AG10803 (cell line): ENCODE data around the gene GRID1.

ENCODE experiments used
- DNase-seq: peaks from one replicate; pipeline ENCODE4 v3.0.0; 2010; ENCODE audit warnings: low read depth
- H3K4me3 ChIP-seq: 2 replicates; pipeline ENCODE4 v1.5.1; 2011; ENCODE audit warnings: mild to moderate bottlenecking, low read length, control low read depth
- CTCF ChIP-seq: conservative IDR thresholded peaks from 2 replicates; pipeline ENCODE4 v1.5.1; 2011; ENCODE audit warnings: mild to moderate bottlenecking, low read length, control low read depth, inconsistent platforms

The GRID1 gene

GRCh38 chr10:86363833-86364490, 2.6 kb downstream of the GRID1 start:
- no peak for DNase-seq
- H3K4me3 ChIP-seq = no peak overlapping the region
- TF ChIP-seq CTCF = no peak

GRCh38 chr10:86363184-86363832, 3.3 kb downstream of the GRID1 start:
- no peak overlapping the region for H3K4me3 ChIP-seq
- TF ChIP-seq CTCF = no peak
- no peak for DNase-seq

- H3K4me3 ChIP-seq = no peak overlapping the region
- no peak for DNase-seq
- no peak for TF ChIP-seq CTCF
Measured at GRCh38 chr10:86362586-86363183, 3.9 kb downstream of the GRID1 start.

- no peak for TF ChIP-seq CTCF
- no peak overlapping the region for H3K4me3 ChIP-seq
- no peak for DNase-seq
Measured at GRCh38 chr10:86362129-86362527, 4.5 kb downstream of the GRID1 start.

- DNase-seq = no peak
Measured at GRCh38 chr10:86361156-86362128, 5.2 kb downstream of the GRID1 start.

GRCh38 chr10:86360657-86361056, 5.9 kb downstream of the GRID1 start:
- H3K4me3 ChIP-seq = no peak overlapping the region
- no peak for TF ChIP-seq CTCF
- no peak for DNase-seq

More at GRCh38 chr10:86361156-86362128, 5.2 kb downstream of the GRID1 start:
- no peak overlapping the region for H3K4me3 ChIP-seq
- no peak for TF ChIP-seq CTCF
